Measurements from ENCODE around the gene PYDC1.

- TF ChIP-seq CTCF (IDR thresholded peaks at IDR 0.05; ENCODE audit: low read length) (no peak), EZH2 (optimal IDR thresholded peaks at IDR 0.05; ENCODE audit: low read depth, low read length) (no peak), EZH2phosphoT487 (IDR thresholded peaks at IDR 0.05; ENCODE audit: low read length) (no peak)
Measured at GRCh38 chr16:31184888-31185287, 32.0 kb downstream of the PYDC1 start.
